Left colon (tissue), 2 donors: Measurements from ENCODE around the gene FBLN5. TPM values are rescaled to one million over a fixed set of nuclear protein-coding genes. Genes with fewer than 3 reads are reported as not detected.

Source experiments
- ATAC-seq: fragments of 200-7000 bp; cut with Tn5 transposase; one replicate; pipeline ENCODE4 v1.9.1; 2020; ENCODE audit warnings: mild to moderate bottlenecking, moderate library complexity
- DNase-seq, 2 donors: peaks; one replicate each; pipeline ENCODE4 v3.0.0-alpha.2; 2020
- intact Hi-C, 2 donors: fragments of 100-400 bp; cut with DNase I in 1 of 2; cut with micrococcal nuclease in 1 of 2; formaldehyde crosslinking; loops; one replicate each; pipeline versions ENCODE4 v1.11.2 to v1.14.0; 2022; cut with DNase I, micrococcal nuclease
- total RNA-seq, 2 donors: library from RNA; stranded (reverse); fragmentation: NEBNext Ultra II Directional; extraction: Animal tissue kit (Norgen Biotek cat#: 25700); gene quantifications; one replicate each; pipeline ENCODE4 v1.2.1, GENCODE V29; 2021
- donor health status: DM: no; HTN: no; CAD: no.
- donor health status: DM: yes; HTN: yes; CAD: no.

The FBLN5 gene
- total RNA-seq, 2 donors from 2014 or later: 13.2 to 27.6 TPM

GRCh38 chr14:91891101-91891500 is 56.4 kb downstream of the FBLN5 start:
- DNase-seq (no peak), ATAC-seq (no peak)
- intact Hi-C loops: no loop called here

GRCh38 chr14:91890291-91890749 is 57.2 kb downstream of the FBLN5 start:
- ATAC-seq (no peak), DNase-seq (no peak)
- intact Hi-C loops: no loop called here

DNA sequence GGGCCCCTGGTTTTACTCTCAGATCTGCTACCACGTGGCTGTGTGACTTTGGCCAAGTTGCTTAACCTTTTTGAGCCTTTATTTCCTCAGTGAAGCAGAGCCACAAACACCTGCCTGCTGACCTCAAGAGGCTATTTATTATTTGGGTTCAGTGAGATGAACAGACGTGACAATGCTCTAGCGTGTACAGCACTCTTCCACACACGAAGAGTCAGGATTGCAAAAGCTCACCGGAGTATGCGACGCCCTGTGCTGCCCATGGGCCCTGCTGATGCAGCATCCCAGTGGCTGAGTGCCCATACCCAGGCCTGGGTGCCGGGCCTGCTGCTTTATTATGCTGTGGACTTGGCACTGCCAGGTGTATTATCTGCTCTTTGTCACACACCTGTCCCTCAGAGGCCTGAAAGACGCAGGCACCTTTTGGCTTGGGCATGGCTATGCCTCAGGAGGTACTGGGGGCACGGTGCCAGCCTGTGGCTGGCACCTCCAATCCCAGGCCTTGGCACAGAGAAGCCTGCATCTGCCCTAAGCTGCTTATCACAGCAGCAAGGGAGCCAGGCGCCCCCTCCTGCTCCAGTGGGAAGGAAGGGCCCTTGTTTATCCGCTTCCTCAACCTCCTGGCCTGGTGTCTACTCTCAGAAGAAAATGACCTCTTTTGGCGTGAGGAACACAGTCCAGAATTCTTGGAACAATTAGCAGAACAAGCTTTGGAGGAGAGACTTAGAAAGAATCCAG is 57.9 kb downstream of the FBLN5 start:
- intact Hi-C loops: no loop called here
- DNase-seq: peak; percentile 40 to 50
- ATAC-seq: peak; percentile 80

DNA sequence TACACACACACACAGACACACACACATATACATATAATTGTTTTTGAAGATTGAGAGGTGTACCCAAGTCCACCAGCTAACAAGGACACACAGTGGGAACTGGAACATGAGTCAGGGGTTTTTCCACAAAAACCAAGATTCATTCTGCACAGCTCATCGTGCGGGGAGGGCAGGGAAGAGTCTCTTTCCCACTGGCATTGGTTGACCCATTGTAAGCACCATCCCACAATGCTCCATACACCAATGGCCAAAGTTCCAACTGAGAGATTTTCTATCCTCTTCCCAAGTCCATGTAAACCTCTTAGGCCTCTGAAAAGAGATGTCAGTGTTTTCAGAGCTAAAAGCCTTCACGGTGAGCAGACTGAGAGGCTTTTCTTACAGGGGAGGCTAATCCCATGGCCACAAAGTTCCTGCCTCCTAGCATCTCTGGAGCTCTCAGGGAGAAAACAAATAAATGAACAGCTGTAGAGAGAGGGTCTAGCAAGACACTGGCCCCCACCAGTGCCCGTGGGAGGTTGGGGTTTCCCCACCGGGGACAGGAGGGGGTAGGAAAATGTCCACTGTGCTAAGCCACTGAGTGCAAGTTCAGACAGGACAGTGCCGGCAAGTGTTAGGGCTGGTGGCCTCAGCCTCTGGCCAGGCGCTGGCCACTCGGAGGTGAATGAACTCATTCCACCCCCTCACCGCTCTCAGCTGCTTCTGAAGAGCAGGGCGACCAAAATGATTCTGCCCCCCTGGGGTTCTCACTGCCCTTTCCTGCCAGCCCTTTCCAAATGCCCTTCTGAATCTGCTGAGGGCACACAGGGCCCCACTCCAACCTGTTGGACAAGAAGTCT is 58.6 kb downstream of the FBLN5 start:
- ATAC-seq (no peak), DNase-seq (no peak)
- intact Hi-C loops: no loop called here

- ATAC-seq (no peak), DNase-seq (no peak)
- intact Hi-C loops: no loop called here
These were observed 60.5 kb downstream of the FBLN5 start for GRCh38 chr14:91886961-91887360.

DNA sequence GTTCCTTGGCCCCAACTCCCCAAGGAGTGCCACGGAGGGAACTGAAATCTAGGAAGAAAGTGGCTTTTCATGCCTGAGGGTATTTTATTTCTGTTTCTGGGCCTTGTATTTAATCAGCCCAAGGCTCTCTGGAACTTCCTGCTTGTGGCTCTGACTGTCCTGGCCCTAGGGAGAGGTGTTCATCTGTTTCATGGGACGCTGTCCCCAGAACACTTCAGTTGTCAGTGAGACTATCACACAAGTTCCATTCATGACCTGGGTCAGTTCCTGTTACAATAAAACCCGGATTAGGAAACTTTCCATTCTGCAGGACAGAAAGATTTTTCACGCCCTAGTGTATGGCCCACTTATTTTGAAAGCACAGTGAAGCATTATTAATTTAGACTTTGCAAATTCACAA is 61.7 kb downstream of the FBLN5 start:
- intact Hi-C loops: no loop called here
- ATAC-seq: no peak
- DNase-seq: no peak

GRCh38 chr14:91885113-91885712 is 62.3 kb downstream of the FBLN5 start:
- ATAC-seq: no peak
- intact Hi-C loops: no loop called here
- no peak for DNase-seq

- DNase-seq: no peak
- ATAC-seq: no peak
- intact Hi-C loops: no loop called here
These were observed 62.8 kb downstream of the FBLN5 start for GRCh38 chr14:91884664-91885063.

GRCh38 chr14:91883753-91884152 is 63.7 kb downstream of the FBLN5 start:
- DNase-seq (no peak), ATAC-seq (no peak)
- intact Hi-C loops: no loop called here

DNA sequence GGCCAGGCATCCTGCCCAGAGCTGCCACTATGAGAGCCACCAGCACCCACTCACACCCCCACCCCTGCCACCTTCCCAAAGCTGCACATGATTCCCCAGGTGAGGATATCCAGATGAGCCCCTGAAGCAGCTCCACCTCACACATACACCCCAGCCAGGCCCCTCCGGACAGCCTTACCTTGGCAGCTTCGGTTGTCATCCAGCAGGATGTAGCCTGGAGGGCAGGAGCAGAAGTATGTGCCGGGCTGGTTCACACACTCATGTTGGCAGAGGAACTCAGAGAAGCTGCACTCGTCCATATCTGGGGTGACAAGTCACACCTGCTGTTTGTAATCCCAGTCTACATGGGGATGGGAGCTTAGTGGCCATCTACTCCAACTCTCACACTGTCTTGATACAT is 64.7 kb downstream of the FBLN5 start:
- ATAC-seq: no peak
- intact Hi-C loops: no loop called here

GRCh38 chr14:91882369-91882768 is 65.1 kb downstream of the FBLN5 start:
- intact Hi-C loops: no loop called here
- ATAC-seq: no peak
- no peak for DNase-seq

More for the DNA sequence above, 64.7 kb downstream of the FBLN5 start:
- no peak for DNase-seq

- intact Hi-C loops: no loop called here
- DNase-seq (no peak), ATAC-seq (no peak)
These were observed 68.3 kb downstream of the FBLN5 start for GRCh38 chr14:91879196-91879595.

- ATAC-seq (no peak), DNase-seq (no peak)
- intact Hi-C loops: no loop called here
These were observed 69.2 kb downstream of the FBLN5 start for GRCh38 chr14:91878274-91878673.

- no peak for DNase-seq
- no peak for ATAC-seq
- intact Hi-C loops: no loop called here
These were observed 70.0 kb downstream of the FBLN5 start for GRCh38 chr14:91877376-91877915.

GRCh38 chr14:91876492-91876891 is 71.0 kb downstream of the FBLN5 start:
- ATAC-seq: no peak
- DNase-seq: no peak
- intact Hi-C loops: no loop called here

- ATAC-seq (peak; percentile 68), DNase-seq (peak; percentile 47 to 77)
- intact Hi-C loops: no loop called here
These were observed 71.8 kb downstream of the FBLN5 start for GRCh38 chr14:91875525-91876286.

DNA sequence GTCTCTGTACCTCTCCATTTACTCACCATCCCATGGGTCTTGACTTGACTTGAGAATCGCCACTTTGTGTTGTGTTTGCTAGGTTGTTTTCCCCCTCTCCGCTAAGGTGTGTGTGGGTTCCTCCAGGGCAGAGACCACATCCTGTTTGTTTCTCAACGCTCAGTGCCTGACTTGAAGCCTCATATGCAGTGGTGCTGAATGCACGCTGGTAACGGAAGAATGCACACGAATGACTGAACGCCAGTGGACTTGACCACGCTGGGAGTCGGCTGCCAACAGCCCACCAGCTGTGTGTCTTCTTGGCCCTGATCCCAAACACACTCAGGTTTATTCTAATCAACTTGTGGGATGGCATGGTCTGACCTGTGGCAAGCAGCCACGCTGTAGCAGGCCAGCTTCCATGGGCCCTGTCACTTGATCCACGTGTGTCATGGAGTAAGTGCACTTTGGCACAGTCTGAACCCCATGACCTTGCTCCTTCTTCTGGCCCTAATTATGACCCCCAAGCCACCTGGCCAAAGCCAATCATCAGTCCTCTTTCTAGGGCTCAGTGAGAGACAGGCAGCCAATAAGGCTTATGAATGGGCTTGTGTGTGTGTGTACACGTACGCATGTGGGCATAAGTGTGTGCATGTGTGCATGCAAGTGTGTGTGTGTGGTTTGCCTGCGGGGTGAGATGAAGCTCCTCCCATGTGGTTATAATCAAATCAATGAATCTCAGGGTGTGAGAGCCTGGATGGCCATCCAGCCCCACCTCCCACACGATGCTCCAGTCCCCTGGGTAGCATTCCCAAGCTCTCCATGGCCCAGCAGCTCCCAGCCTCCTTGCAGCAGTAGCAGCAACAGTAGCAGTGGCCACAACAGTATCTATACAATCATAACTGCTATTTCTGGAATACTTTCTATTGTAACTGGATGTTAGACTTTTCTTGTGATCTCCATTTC is 73.8 kb downstream of the FBLN5 start:
- intact Hi-C loops: no loop called here
- ATAC-seq (no peak), DNase-seq (no peak)
